ENCODE data around the gene RPA3. TPM values are rescaled to one million over a fixed set of nuclear protein-coding genes. Genes with fewer than 3 reads are reported as not detected.

RPA3 gene
- total RNA-seq, 1 experiment from 2014 or later: 38.9 TPM

- POLR2A ChIA-PET (ENCODE audit: unreplicated experiment): interaction anchor here (0.7 kb wide), 1 partner anchor 29 kb away, joined by 8 read pairs; no protein-coding TSS in a partner anchor
- no peak for DNase-seq
Measured at GRCh38 chr7:7720750-7721621, 2.6 kb upstream of the RPA3 start.

DNA sequence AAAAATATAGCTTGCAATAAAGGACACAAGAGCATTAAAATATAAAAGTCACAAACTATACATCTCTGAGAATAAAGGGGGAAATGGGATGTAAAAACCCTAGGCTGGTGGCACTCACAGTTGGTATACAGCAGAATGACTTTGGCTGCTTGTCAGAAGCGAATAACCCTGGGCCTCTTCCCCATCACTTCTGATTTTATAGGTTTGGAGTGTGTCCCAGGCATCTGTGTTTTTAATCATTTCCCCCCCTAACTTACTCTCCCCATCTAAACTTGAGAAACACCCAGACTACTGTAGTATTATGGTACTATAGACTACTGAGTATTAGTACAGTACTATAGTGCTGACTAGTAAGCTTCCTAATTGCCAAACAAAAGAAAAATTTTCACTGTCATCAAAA lies 1.8 kb upstream of the RPA3 start:
- no peaks in the 10 kb centered on the region for H3K27me3 ChIP-seq (ENCODE audit: low read length)
- H3K79me2 ChIP-seq (ENCODE audit: low read length): no peaks in the 10 kb centered on the region
- no peaks in the 10 kb centered on the region for H3K9me2 ChIP-seq (replicated peaks; ENCODE audit: low read length)
- H3K4me2 ChIP-seq (ENCODE audit: low read length): no peak overlapping the region
- no peak overlapping the region for H2AFZ ChIP-seq (ENCODE audit: low read length)
- ATAC-seq (no peak), DNase-seq (no peak)
- peaks cover 16% of the 10 kb centered on the region for H3K4me1 ChIP-seq (ENCODE audit: insufficient read depth, low read length)
- H3K27ac ChIP-seq (ENCODE audit: low read length): no peak overlapping the region
- ChIA-PET CTCF (no interaction called here), POLR2A (ENCODE audit: unreplicated experiment) (interaction anchor here (0.7 kb wide), 1 partner anchor 30 kb away, joined by 8 read pairs; no protein-coding TSS in a partner anchor)
- TF ChIP-seq CTCF (conservative IDR thresholded peaks at IDR 0.05; ENCODE audit: low read depth, low read length): no peak
- no peak for TF ChIP-seq EZH2 (IDR thresholded peaks at IDR 0.05; ENCODE audit: low read length, unreplicated experiment)
- no peak for TF ChIP-seq EZH2phosphoT487 (IDR thresholded peaks at IDR 0.05; ENCODE audit: borderline replicate concordance, low read length)
- H3F3A ChIP-seq (ENCODE audit: low read length, unreplicated experiment): no peaks in the 10 kb centered on the region
- no peak overlapping the region for H3K4me3 ChIP-seq (ENCODE audit: low read length)
- H3K9ac ChIP-seq (ENCODE audit: low read length): no peak overlapping the region
- no peaks in the 10 kb centered on the region for H4K20me1 ChIP-seq (ENCODE audit: low read length)
- H3K9me3 ChIP-seq (ENCODE audit: low read length): no peaks in the 10 kb centered on the region
- BruUV-seq (replicated peaks): no TSS peak
- H3K36me3 ChIP-seq (ENCODE audit: low read depth, low read length): no peaks in the 10 kb centered on the region
- intact Hi-C loops (cut with micrococcal nuclease): no loop called here

More at GRCh38 chr7:7720750-7721621, 2.6 kb upstream of the RPA3 start:
- no peak overlapping the region for H2AFZ ChIP-seq (ENCODE audit: low read length)
- no peak overlapping the region for H3K27ac ChIP-seq (ENCODE audit: low read length)
- no TSS peak for BruUV-seq (replicated peaks)
- H3K4me2 ChIP-seq (ENCODE audit: low read length): no peak overlapping the region
- H3K36me3 ChIP-seq (ENCODE audit: low read depth, low read length): no peaks in the 10 kb centered on the region
- no peaks in the 10 kb centered on the region for H3K27me3 ChIP-seq (ENCODE audit: low read length)
- peaks cover 16% of the 10 kb centered on the region for H3K4me1 ChIP-seq (ENCODE audit: insufficient read depth, low read length)
- TF ChIP-seq EZH2 (IDR thresholded peaks at IDR 0.05; ENCODE audit: low read length, unreplicated experiment) (no peak), EZH2phosphoT487 (IDR thresholded peaks at IDR 0.05; ENCODE audit: borderline replicate concordance, low read length) (no peak), CTCF (conservative IDR thresholded peaks at IDR 0.05; ENCODE audit: low read depth, low read length) (no peak)
- H3F3A ChIP-seq (ENCODE audit: low read length, unreplicated experiment): no peaks in the 10 kb centered on the region
- H3K4me3 ChIP-seq (ENCODE audit: low read length): no peak overlapping the region
- no peaks in the 10 kb centered on the region for H3K79me2 ChIP-seq (ENCODE audit: low read length)
- no peaks in the 10 kb centered on the region for H4K20me1 ChIP-seq (ENCODE audit: low read length)
- no peaks in the 10 kb centered on the region for H3K9me3 ChIP-seq (ENCODE audit: low read length)
- no peak for ATAC-seq
- intact Hi-C loops (cut with micrococcal nuclease): no loop called here
- no peak overlapping the region for H3K9ac ChIP-seq (ENCODE audit: low read length)
- CTCF ChIA-PET: no interaction called here
- no peaks in the 10 kb centered on the region for H3K9me2 ChIP-seq (replicated peaks; ENCODE audit: low read length)

GRCh38 chr7:7719236-7719635 lies 829 bp upstream of the RPA3 start:
- Histone ChIP-seq H3K9ac (ENCODE audit: low read length) (no peak overlapping the region), H3K9me3 (ENCODE audit: low read length) (no peaks in the 10 kb centered on the region), H2AFZ (ENCODE audit: low read length) (peak overlapping the region; percentile 6), H3K4me2 (ENCODE audit: low read length) (peak overlapping the region; percentile 63), H3K79me2 (ENCODE audit: low read length) (no peaks in the 10 kb centered on the region), H3K27ac (ENCODE audit: low read length) (no peak overlapping the region), H3K36me3 (ENCODE audit: low read depth, low read length) (no peaks in the 10 kb centered on the region), H3K27me3 (ENCODE audit: low read length) (no peaks in the 10 kb centered on the region), H3F3A (ENCODE audit: low read length, unreplicated experiment) (no peaks in the 10 kb centered on the region), H3K9me2 (replicated peaks; ENCODE audit: low read length) (no peaks in the 10 kb centered on the region), H3K4me3 (ENCODE audit: low read length) (0 out of 2 replicates have a peak overlapping the region, but pooled peaks have one; percentile 13), H4K20me1 (ENCODE audit: low read length) (no peaks in the 10 kb centered on the region), H3K4me1 (ENCODE audit: insufficient read depth, low read length) (peaks cover 16% of the 10 kb centered on the region)
- POLR2A ChIA-PET (ENCODE audit: unreplicated experiment): interaction anchor here (0.6 to 1.2 kb wide), 2 partner anchors 26 to 597 kb away, joined by 3 to 4 read pairs; no protein-coding TSS in a partner anchor
- peak; percentile 97 for ATAC-seq
- intact Hi-C loops (cut with micrococcal nuclease): loop anchor here (2.0 kb wide), 1 partner anchor 14 kb away; no protein-coding TSS in a partner anchor
- DNase-seq: peak; percentile 77
- no peak for TF ChIP-seq CTCF (conservative IDR thresholded peaks at IDR 0.05; ENCODE audit: low read depth, low read length)
- no peak for TF ChIP-seq EZH2 (IDR thresholded peaks at IDR 0.05; ENCODE audit: low read length, unreplicated experiment)
- no peak for TF ChIP-seq EZH2phosphoT487 (IDR thresholded peaks at IDR 0.05; ENCODE audit: borderline replicate concordance, low read length)
- CTCF ChIA-PET: interaction anchor here (1.6 kb wide), 1 partner anchor 38 kb away, joined by 6 read pairs; no protein-coding TSS in a partner anchor
- BruUV-seq (replicated peaks): no TSS peak
